ENCODE measurements around the gene PISD. TPM values are rescaled to one million over a fixed set of nuclear protein-coding genes. Genes with fewer than 3 reads are reported as not detected.

Gene PISD
- total RNA-seq, 4 donors from 2014 or later: 27.5 to 68.1 (median 61.4) TPM

DNA sequence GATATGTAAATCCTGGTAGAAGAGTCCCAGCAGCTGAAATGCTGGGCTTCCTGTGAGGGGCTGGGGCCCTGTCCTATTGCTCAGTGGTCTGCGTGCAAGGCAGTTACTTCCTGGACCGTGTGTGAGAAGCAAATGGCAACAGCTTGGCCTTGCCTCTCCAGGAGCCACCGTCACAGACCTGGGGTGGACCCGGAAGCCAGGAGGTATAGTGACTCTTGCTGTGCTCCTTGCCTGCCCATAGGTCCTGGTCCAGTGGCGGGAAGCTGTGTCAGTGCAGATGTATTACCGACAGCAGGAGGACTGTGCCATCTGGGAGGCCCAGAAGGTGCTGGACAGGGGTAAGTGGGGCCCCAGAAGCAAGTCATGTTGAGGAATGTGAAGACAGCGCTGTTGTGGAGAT, 54.3 kb downstream of the PISD start:
- Histone ChIP-seq H3K27ac (no peak overlapping the region), H3K36me3 (peaks cover 0 to 50% (median 0%) of the 10 kb centered on the region in 3 donors), H3K9me3 (no peaks in the 10 kb centered on the region), H3K4me1 (peaks cover 0 to 14% (median 0%) of the 10 kb centered on the region in 4 donors), H3K27me3 (no peaks in the 10 kb centered on the region), H3K4me3 (no peak overlapping the region)
- DNase-seq: no peak
- TF ChIP-seq POLR2A (IDR thresholded peaks at IDR 0.05): no peak
- TF ChIP-seq, protein P1, sequence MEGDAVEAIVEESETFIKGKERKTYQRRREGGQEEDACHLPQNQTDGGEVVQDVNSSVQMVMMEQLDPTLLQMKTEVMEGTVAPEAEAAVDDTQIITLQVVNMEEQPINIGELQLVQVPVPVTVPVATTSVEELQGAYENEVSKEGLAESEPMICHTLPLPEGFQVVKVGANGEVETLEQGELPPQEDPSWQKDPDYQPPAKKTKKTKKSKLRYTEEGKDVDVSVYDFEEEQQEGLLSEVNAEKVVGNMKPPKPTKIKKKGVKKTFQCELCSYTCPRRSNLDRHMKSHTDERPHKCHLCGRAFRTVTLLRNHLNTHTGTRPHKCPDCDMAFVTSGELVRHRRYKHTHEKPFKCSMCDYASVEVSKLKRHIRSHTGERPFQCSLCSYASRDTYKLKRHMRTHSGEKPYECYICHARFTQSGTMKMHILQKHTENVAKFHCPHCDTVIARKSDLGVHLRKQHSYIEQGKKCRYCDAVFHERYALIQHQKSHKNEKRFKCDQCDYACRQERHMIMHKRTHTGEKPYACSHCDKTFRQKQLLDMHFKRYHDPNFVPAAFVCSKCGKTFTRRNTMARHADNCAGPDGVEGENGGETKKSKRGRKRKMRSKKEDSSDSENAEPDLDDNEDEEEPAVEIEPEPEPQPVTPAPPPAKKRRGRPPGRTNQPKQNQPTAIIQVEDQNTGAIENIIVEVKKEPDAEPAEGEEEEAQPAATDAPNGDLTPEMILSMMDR (IDR thresholded peaks at IDR 0.05): no peak

DNA sequence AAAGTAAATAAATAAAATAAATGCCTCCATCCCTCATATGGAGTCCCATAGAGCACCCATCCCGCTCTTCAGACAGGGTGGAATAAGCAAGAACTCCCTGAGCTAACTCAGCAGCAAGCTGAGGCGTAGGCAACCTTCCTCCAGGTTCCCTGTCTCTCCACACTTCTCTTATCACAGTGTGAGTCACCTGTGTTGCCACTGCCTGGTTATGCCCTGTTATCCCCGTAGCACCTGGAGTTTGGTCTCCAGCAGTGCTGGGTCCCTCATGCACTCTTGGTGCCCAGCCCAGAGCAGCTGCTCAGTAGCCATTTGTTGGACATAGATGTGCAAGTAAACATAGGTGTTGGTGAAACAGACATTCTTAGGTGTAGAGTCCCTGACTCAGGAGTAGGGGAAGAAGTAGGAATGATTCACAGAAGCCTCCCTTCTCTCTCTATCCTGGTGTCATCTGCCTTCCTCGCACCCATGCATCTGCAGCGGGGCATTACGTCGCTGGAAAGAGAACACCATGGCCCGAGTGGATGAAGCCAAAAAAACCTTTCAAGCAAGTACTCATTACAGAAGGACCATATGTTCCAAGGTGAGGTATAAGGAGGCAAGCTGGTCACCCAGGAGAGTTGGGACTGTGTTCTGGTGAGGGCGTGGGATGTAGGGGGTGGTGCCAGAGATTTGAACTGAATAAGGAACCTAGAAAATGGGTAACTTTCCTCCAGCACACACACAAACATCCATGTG, 56.0 kb downstream of the PISD start:
- no peak overlapping the region for H3K4me3 ChIP-seq
- peaks cover 0 to 54% (median 0%) of the 10 kb centered on the region in 3 donors for H3K36me3 ChIP-seq
- TF ChIP-seq, protein P1 (IDR thresholded peaks at IDR 0.05): no peak
- TF ChIP-seq POLR2A (IDR thresholded peaks at IDR 0.05): no peak
- no peaks in the 10 kb centered on the region for H3K27me3 ChIP-seq
- H3K27ac ChIP-seq: peak overlapping the region in 2 of 4 donors; percentile 9 to 58
- peak in 2 of 3 donors; percentile 70 to 80 for DNase-seq
- no peaks in the 10 kb centered on the region for H3K9me3 ChIP-seq
- H3K4me1 ChIP-seq: peaks cover 0 to 14% (median 0%) of the 10 kb centered on the region in 4 donors

DNA sequence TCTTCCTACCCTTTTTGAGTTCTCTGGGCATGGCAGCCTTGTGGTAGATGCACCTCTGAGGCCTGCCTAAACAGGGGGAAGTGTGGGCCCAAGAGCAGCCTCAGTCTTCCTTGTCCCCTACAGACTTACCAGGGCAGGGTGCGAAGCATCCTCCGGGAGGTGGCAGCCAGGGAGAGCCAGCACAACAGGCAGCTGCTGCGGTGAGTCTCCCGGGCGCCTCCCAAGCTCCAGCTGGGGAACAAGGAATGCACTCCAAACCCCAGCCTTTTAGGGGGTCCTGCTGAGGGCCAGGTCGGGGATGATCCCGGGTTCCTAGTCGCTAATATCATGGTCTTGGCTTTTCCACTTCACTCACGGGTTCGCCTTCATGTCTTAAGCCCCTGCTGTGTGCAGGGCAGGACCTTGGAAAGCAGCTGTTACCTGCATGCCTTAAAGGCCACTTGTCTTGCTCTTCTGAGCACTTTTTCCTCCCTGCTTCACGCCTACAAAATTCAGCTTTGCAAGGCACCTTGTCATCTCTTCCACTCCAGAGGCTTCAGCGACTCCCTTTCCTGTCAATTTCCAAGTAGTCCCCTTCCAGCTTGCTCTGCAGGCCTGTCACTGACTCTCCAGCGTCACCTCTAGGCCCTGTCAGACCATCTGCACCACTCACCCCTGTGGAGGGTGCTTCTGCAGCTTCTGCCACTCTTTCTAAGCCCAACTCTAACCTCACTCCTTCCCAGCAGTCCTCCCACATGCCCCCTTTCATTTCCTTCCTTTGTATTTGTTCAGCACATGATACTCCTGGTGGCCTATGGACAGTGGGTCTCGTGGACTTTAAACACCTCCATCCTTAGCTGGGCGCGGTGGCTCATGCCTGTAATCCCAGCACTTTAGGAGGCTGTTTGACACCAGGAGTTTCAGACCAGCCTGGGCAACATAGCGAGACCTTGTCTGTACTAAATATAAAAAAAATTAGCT, 57.0 kb downstream of the PISD start:
- Histone ChIP-seq H3K4me3 (no peak overlapping the region), H3K36me3 (peaks cover 0 to 52% (median 0%) of the 10 kb centered on the region in 3 donors), H3K9me3 (no peaks in the 10 kb centered on the region), H3K4me1 (peaks cover 0 to 14% (median 0%) of the 10 kb centered on the region in 4 donors), H3K27ac (peak overlapping the region in 2 of 4 donors; percentile 9 to 58), H3K27me3 (no peaks in the 10 kb centered on the region)
- peak in 2 of 3 donors; percentile 51 to 53 for DNase-seq
- TF ChIP-seq POLR2A (IDR thresholded peaks at IDR 0.05): no peak
- TF ChIP-seq, protein P1 (IDR thresholded peaks at IDR 0.05): no peak

DNA sequence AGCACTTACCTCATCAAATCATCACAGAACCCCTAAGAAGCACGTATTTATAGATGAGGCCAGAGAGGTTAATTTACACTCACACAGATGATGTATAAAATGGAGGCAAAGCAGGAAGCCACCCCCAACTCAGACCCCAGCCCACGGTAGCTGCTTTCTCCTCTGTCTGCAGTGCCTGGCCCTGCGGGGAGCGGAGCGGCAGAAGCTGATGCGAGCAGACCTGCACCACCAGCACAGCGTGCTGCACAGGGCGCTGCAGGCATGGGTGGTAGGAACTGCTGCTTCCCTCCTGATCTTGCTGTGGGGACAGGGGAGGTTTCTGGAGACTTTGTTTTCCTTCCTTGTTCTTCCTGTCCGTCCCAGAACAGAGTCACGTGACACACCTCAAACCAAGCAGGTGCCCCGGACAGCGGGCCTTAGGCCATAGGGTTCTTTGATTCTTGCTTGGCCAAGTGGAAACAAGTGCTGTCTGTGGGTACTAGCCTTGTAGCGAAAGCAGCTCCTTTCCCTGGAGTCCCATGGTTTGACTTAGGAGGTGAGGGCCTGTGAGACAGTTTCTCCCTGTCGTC, 57.8 kb downstream of the PISD start:
- H3K9me3 ChIP-seq: no peaks in the 10 kb centered on the region
- H3K4me3 ChIP-seq: no peak overlapping the region
- peaks cover 0 to 14% (median 0%) of the 10 kb centered on the region in 4 donors for H3K4me1 ChIP-seq
- H3K27ac ChIP-seq: no peak overlapping the region
- DNase-seq: no peak
- peaks cover 0 to 47% (median 0%) of the 10 kb centered on the region in 3 donors for H3K36me3 ChIP-seq
- H3K27me3 ChIP-seq: no peaks in the 10 kb centered on the region
- no peak for TF ChIP-seq POLR2A (IDR thresholded peaks at IDR 0.05)
- TF ChIP-seq, protein P1 (IDR thresholded peaks at IDR 0.05): no peak

DNA sequence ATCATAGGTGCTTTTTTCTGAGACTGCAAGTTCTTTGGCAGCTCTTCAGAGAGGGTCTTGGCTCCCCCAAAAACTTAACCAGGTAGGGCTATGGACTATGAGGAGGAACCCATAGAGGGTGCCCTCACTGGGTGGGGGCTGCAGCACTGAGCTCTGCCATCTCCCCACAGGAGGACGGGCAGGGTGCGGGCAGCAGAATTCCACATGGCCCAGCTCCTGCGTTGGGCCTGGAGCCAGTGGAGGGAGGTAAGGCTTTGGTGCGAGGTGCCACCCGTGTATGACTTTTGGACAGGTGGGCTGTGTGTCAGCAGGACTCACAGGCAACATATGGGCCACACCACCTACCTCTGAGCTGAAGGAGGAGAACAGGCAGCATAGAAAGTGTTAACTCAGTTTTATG, 58.4 kb downstream of the PISD start:
- Histone ChIP-seq H3K36me3 (peaks cover 0 to 47% (median 0%) of the 10 kb centered on the region in 3 donors), H3K27ac (no peak overlapping the region), H3K4me3 (no peak overlapping the region), H3K27me3 (no peaks in the 10 kb centered on the region), H3K9me3 (no peaks in the 10 kb centered on the region), H3K4me1 (peaks cover 0 to 14% (median 0%) of the 10 kb centered on the region in 4 donors)
- no peak for DNase-seq
- no peak for TF ChIP-seq POLR2A (IDR thresholded peaks at IDR 0.05)
- TF ChIP-seq, protein P1 (IDR thresholded peaks at IDR 0.05): no peak

Measured in Peyer's patch (tissue), 4 donors.